H1 (cell line): Measurements from ENCODE around the gene MED10. TPM values are rescaled to one million over a fixed set of nuclear protein-coding genes. Genes with fewer than 3 reads are reported as not detected.

Experiments
- CHD7 ChIP-seq: fragments of 300-600 bp; sonication (generic); IDR thresholded peaks from 2 replicates; pipeline ENCODE4 v1.7.1; 2012; ENCODE audit warnings: low read length, moderate library complexity, mild to moderate bottlenecking, inconsistent platforms; ENCODE audit not compliant: insufficient replicate concordance
- KDM4A ChIP-seq: IDR thresholded peaks from one replicate; pipeline ENCODE4 v1.7.1; 2012; ENCODE audit warnings: low read depth, mild to moderate bottlenecking, moderate library complexity, low read length, inconsistent platforms; ENCODE audit not compliant: severe bottlenecking
- KDM5A ChIP-seq: fragments of 200-600 bp; IDR thresholded peaks from 2 replicates; pipeline ENCODE4 v1.7.1; 2012; ENCODE audit warnings: mild to moderate bottlenecking, low read length, inconsistent platforms, mixed read lengths
- PHF8 ChIP-seq: fragments of 200-600 bp; sonication (generic); conservative IDR thresholded peaks from 2 replicates; pipeline ENCODE4 v1.7.1; 2012; ENCODE audit warnings: low read depth, mild to moderate bottlenecking, inconsistent platforms, low read length, moderate library complexity
- SIX5 ChIP-seq: IDR thresholded peaks from 2 replicates; pipeline ENCODE4 v1.6.1; 2011; ENCODE audit warnings: mild to moderate bottlenecking, low read depth, low read length
- SP4 ChIP-seq: IDR thresholded peaks from 2 replicates; pipeline ENCODE4 v1.6.1; 2012; ENCODE audit warnings: low read length, inconsistent platforms
- SRF ChIP-seq: IDR thresholded peaks from 2 replicates; pipeline ENCODE4 v1.6.1; 2011; ENCODE audit warnings: mild to moderate bottlenecking, low read depth, low read length, moderate library complexity
- polyA plus RNA-seq, 7 experiments: library from polyadenylated mRNA; depleted of rRNA in 3 of 7; stranded (reverse) in 5 of 7; unstranded in 2 of 7; fragments of >200 nt in 5 of 7; fragments of 200-250 nt in 2 of 7; gene quantifications; 1 replicate in 5 of 7; 2 replicates in 1 of 7; 4 replicates in 1 of 7; pipeline versions ENCODE4 v1.2.1 to v1.2.3, GENCODE V29; 2011 to 2013; ENCODE audit warnings: missing spikeins in 2 of 7, mixed read lengths in 2 of 7
- total RNA-seq: library from RNA; stranded (reverse); fragmentation: NEBNext Ultra II Directional; extraction: Animal tissue kit (Norgen Biotek cat#: 25700); gene quantifications from 2 replicates; pipeline ENCODE4 v1.2.1, GENCODE V29; 2021

The MED10 gene
- total and polyA plus RNA-seq, 2 of the 8 experiments (the other 6 are each of a cell fraction or from before 2014, with no cell fraction given) = 20.1 to 23.2 TPM

- TF ChIP-seq CHD7 (no peak), KDM5A (no peak), KDM4A (no peak), SP4 (no peak), PHF8 (no peak), SRF (no peak), SIX5 (no peak)
Measured at GRCh38 chr5:6397536-6398269, 19.4 kb upstream of the MED10 start (continued).
